CD4-positive, alpha-beta T cell treated with Interleukin-6 for 4 hours (primary cell): ENCODE data around the gene STARD13.
"Not testable (repeated sequence)": the region's sequence is repeated elsewhere in the genome, so short reads cannot be mapped to it uniquely, and the experiment has no call there.

Experiments
- DNase-seq: peaks from one replicate; pipeline ENCODE4 v3.0.0-alpha.2; 2020; ENCODE audit warnings: mixed read lengths

Gene STARD13

GRCh38 chr13:33175991-33176390 is 109.6 kb downstream of the STARD13 start:
- DNase-seq: no peak

DNA sequence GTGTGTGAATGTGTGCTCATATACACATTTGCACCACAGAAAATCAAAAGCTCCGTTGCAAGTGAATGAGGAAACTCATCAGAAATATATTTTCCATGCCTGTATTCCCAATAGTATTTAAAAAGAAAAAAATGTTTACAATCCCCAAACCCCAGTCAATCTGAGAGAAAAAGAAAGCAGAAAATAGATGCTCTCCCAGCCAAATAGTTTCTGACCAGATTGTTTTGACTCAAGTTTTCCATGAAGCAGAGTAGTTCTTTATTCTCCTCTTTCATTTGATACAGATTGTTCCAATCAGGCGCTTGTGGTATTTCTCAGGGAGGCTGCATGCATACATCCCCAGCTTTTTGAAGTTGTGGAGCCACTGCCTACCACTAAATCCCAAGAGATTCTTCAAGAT is 110.6 kb downstream of the STARD13 start:
- no peak for DNase-seq

DNA sequence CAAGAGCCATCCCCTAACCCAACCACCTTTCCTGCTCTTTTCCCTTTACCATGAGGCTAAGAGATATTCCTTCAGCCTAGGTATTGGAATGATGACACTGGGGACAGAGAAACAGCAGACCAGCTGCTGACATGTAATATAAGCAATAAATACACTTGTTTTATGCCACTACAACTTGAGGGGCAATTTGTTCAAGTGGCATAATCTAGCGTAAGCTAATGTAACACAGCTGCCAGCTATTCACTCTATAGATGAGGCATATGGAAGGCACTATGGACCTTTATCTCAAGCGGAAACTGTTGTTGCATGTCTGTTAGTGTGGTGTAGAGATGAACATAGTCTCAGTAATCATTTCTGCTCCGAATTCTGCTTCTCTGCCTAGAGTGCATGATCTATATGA is 111.1 kb downstream of the STARD13 start:
- no peak for DNase-seq

DNA sequence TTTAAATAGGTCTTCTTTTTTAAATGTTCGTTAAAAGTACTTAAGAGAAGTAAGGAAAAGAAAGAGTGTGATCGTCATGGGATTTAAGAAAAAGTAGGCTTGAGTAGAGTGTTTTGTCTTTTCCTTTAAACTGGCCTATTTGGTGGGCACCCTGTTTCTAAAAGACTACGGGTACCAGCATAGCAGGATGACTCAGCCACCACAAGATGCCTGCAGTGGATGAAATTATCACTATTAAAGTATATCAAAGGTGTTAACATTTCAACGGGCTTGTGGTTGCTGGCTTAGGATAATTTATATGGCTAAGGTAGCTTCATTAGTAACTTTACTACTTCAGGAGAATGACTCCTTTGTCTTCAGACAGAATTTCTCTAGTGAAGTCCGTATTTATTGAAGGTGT is 112.6 kb downstream of the STARD13 start:
- DNase-seq: no peak

DNA sequence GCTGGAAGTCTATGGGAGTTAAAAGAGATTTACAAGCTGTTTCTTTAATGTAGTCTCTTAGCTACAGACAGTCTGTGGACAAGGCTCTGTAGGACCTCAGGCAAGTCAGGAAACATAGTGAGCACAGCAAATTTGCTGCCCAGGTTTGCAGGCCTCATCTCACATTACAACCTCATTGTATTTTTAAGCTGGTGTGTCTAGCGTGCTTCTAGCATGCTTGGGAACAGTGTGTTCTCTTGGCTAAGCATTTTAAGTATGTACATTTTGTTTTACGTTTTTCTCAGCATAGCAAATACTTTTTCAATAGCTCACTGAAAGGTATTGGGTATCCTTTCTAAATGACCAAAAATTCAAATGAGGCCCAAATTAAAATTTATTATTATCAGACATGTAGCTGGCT is 113.2 kb downstream of the STARD13 start:
- DNase-seq: no peak

DNA sequence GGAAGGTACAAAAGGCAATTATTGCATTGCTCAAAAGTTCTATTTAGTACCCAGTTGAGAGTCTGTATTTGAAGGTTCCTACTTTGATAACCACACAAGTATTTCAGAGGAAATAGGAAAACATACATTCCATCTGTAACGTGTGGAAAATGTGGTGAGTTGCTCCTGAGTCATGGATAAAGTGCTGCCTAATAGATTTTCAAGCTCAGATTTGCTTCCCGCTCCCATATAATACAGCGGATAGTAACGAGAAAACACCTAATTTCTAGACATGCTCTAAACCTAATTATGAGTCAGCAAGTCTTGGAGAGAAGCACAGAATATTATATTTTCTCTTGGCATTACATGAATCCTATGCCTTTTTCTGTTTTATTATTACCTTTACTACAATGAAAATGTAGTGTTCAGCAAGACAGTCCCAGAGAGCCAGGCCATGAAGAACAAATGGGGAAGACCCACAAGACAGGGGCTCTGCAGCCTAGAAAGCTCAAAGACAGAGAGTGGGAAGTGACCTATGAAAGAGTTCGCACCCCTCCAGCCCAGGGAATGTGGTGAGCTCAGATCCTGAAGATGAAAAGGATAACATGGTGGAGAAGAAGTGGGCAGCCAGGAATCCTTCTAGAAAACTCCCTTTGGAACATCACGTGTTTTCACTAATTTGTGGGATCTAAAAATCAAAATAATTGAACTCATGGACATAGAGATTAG is 116.1 kb downstream of the STARD13 start:
- no peak for DNase-seq

- no peak for DNase-seq
Measured at GRCh38 chr13:33168321-33168960, 117.1 kb downstream of the STARD13 start.

DNA sequence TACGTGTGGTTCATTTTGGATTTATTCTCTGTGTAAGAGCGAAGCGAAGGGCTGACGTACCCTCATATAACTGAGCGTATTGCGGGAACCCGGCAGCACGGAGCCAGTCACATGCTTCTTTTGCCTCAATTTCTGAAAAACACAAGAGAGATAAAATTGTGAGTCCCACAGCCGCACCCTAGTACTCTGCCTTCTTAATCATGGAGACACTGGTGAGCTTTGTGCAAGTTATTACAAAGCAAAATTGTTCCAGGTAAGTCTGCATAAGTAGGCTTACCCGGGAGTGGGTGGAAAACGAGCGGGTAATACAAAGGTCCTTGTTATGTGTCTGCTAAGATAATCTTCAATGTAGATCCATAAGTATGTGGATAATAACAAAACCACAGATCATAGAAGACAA is 118.1 kb downstream of the STARD13 start:
- no peak for DNase-seq

DNA sequence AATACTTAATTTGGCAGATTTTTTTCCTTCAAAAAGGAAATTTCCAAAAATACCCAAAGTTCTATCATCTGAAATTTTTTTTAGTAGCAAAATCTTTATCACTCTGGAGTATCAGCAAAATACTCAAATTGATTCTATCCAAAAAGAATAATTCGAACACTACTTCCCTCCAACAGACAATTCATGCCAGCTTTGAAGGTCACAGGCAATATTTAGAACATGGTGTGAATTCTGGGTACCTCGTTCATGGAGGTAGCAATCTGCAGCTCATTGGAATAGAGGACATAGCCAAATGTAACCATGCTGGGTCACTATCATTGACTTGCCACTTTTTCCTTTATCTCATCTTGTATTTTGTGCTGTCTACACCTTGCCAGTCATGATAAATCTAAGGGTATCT is 119.8 kb downstream of the STARD13 start:
- DNase-seq: no peak

DNA sequence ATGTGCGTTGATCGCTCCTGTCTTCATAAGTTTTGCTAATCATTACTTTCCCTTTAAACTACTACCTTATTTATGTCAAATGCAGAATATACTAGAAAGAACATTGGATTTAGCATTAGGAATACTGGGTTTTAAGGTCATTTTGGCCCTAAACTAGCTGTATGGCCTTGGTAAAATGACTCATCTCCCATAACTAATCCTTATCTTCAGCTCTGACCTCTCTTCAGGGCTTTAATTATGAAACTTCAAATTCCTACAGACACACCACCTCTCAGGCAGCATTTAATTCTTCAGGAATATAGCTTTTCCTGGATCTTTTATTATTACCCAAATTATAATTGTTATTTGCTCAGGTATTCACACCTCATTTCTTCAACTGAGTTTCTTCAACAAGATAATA is 121.2 kb downstream of the STARD13 start:
- no peak for DNase-seq

- not testable (repeated sequence) for DNase-seq
Measured at GRCh38 chr13:33162725-33163124, 122.8 kb downstream of the STARD13 start.

- DNase-seq: no peak
Measured at GRCh38 chr13:33158816-33159215, 126.7 kb downstream of the STARD13 start.

DNA sequence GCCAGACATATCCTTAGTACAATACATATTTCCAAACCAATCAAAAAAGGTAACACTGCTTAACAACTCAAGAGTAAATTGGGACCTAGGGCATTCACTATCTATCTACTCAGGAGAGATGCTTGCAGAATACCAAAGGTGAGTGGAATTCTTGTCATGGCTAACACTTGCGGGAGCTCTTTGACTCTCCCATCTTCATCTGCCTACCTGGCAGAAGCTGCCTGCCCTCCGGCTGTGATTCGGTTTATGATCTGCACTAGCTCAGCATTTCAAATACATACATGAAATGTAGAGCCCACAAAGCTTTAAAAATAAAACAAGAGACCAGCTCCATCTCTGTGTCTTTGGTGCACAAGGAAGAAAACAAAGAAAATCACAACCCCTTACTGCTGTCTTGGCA is 127.3 kb downstream of the STARD13 start:
- no peak for DNase-seq

- no peak for DNase-seq
Measured at GRCh38 chr13:33154911-33155310, 130.6 kb downstream of the STARD13 start.

DNA sequence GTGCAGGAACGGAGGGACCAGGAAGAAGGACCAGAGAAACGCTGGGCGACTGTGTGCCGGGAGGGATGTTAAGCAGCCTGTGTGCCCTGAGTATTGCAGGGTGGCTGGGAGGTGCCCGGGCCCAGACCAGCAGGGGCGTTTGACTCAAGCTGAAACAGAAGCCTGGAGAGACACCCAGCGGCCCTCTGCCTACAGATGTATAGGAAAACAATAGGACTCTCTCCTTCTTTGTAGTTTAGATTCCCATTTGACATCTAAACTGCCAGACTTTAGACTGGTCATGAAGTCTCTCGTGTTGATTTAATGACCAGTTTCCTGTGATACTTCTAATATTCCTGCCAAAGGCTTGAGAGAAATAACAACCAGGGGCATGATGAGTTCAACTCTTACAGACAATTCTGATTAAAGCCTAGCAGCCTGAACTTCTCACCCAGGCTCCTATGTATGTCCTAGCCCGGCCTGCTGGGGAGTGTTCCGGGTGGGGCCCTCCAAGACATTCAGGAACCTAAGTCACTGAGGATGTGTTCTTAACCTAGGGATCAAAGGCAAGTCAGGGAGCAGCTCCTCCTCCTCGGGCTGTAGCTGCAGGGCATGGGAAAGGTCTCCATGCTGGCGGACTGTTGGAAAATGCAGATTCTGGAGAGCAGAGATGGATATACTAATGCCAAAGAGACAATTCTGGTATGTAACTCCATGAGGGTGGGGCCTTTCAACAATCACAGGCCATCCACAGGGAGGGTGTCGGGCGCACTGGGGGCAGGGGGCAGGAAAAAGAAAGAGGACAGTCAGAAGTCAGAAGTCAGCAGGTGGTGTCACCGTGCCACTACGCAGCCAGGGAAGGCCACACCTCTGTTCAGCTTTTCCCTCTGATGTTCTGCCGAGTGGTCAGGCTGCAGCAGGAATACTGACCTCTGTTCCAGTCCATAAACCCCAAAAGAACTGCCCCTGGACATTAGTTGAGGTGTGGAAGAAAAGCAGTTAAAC is 131.8 kb downstream of the STARD13 start:
- DNase-seq: no peak

DNA sequence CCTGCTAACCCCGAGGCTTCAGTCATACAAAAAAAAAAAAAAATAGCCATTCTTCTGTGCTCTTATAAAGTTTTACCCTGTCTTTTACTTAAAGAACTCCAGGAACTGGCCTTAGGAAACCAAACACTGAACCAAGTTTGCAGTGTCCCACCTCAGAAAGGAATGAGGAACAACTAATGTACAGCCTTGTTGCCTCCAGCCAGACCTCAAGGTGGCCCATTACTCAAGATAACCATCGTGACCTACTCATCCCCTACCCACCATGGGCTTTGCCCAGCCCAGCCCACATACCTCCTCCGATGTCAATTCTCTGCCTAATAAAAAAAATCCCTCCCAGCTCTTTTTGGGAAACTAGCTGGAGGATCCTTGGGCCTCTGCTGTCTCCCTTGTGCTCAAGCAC is 133.2 kb downstream of the STARD13 start:
- DNase-seq: no peak

GRCh38 chr13:33150662-33151061 is 134.9 kb downstream of the STARD13 start:
- DNase-seq: no peak

DNA sequence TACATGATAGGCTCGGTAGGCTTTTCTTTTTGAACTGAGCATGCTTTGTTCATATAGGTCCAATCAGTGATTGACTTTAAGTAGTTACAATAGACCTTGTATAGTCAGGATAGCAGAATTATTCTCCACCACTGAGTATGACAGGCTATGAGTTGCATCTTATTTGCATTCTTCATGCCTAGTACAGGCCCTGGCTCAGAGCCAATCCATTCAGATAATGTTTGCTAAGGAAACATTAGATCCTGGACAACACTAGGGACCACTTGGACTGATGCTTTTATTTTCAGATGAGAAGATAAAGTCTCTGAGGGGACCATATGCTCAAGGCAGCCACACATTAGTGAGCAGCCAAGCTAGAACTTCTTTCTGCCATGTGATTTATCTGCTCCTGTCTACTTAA is 135.4 kb downstream of the STARD13 start:
- no peak for DNase-seq

- DNase-seq: no peak
Measured at GRCh38 chr13:33147832-33148231, 137.7 kb downstream of the STARD13 start.

DNA sequence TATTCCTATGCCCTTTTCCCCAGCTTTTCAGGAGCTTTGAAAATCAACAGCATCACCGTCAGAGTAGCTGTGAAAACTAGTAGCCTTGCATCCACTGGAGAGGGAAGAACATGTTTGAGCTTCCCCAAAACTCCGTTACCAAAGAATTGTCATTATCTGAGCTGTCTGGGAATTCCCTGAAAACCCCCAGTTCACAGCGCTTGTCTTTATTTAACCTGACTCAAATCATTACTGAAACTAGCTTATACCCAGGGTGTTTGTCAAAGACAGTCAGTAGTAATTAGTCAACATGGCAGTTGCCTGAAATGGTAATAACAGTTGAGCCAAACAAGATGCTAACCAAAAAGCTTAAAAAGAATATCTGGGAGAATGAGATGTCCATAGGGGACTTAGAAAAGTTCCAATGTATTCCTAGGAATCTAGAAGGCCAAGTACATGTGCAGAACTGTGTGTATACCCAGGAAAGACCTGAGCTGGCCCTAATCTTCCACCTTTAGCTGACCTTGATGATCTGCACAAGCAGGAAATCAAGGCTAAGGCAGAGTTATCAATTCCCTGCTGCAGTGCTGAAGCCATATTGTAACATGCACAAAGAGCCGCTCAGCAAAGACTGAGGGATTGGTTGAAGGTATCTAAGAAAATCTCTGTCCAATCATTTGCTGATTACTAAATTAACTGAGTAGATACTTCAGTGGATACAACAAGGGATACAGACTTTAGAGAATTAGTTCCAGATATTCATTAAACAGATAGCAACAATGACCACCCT is 138.5 kb downstream of the STARD13 start:
- no peak for DNase-seq

DNA sequence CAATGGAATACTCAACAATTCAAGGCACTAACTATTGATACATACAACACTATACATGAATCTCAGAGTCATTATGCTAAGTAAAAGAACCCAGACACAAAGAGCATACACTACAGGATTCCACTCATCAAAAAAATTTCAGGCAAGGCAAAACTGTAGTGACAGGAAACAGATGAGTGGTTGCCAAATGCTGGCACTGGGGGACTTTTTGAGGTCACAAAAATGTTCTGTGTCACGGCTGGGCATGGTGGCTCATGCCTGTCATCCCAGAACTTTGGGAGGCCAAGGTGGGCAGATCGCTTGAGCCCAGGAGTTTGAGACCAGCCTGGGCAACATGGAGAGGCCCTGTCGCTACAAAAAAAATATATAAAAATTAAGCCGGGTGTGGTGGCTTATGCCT is 139.9 kb downstream of the STARD13 start:
- DNase-seq: no peak

- DNase-seq: no peak
Measured at GRCh38 chr13:33144358-33144784, 141.2 kb downstream of the STARD13 start.
